Gastrocnemius medialis (tissue), 4 donors: ENCODE results near the gene ATP2A1.

ENCODE experiments used
- CTCF ChIP-seq, 5 experiments: fragments of 450-650 bp in 3 of 5; fragments of 200-600 bp in 2 of 5; sonication (generic) in 2 of 5; IDR thresholded peaks in 4 of 5; conservative IDR thresholded peaks in 1 of 5; 1 replicate in 4 of 5; 2 replicates in 1 of 5; pipeline ENCODE4 v1.5.1; 2016 to 2019; ENCODE audit warnings: antibody characterized with exemption in 5 of 5, mild to moderate bottlenecking in 3 of 5, moderate library complexity in 3 of 5
- POLR2A ChIP-seq, 2 donors: fragments of 450-650 bp; IDR thresholded peaks; one replicate each; pipeline ENCODE4 v1.6.1; 2017; ENCODE audit warnings: antibody characterized with exemption in 2 of 2, mild to moderate bottlenecking in 2 of 2, moderate library complexity in 2 of 2

DNA sequence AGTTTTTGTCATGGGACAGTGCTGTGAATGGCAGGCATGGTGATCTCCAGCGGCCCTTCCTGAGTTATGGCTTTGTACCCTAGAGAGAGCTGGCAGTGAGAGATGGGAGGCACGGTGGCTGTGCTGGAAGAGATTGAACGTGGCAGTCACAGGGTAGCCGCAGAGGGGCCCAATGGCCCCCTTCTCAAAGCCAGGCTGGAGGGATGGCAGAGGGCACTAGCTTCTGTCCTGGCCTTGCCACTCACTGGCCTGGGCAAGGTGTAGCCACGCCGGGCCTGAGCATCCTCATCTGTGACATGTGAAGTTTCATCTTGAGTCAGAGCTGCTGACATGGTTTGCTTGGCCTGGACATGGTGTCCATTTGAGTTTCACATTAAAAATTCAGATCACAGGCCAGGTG is 3.9 kb upstream of the ATP2A1 start:
- no peak for TF ChIP-seq CTCF (IDR thresholded peaks at IDR 0.05 in 4 of 5, conservative IDR thresholded peaks at IDR 0.05 in 1 of 5)
- TF ChIP-seq POLR2A (IDR thresholded peaks at IDR 0.05), result no peak
